DOHH2 (cell line): ENCODE measurements around the gene TEX2.

ENCODE experiments used
- H3F3A ChIP-seq: fragments of 200-600 bp; sonication (generic), shearing (Covaris generic); 2 replicates; pipeline ENCODE4 v1.6.0; 2016; ENCODE audit warnings: antibody characterized with exemption, mild to moderate bottlenecking; ENCODE audit not compliant: control insufficient read depth, insufficient read depth
- H3K27ac ChIP-seq: fragments of 200-600 bp; sonication (generic); 2 replicates; pipeline ENCODE4 v1.5.1; 2014; ENCODE audit warnings: low read depth, mild to moderate bottlenecking, low read length, moderate library complexity
- H3K27me3 ChIP-seq: fragments of 200-600 bp; sonication (generic); 2 replicates; pipeline ENCODE4 v1.6.1; 2014; ENCODE audit warnings: mild to moderate bottlenecking, low read length, mixed read lengths; ENCODE audit not compliant: control insufficient read depth
- H3K36me3 ChIP-seq: fragments of 200-600 bp; sonication (generic); 2 replicates; pipeline ENCODE4 v1.6.1; 2014; ENCODE audit warnings: mild to moderate bottlenecking, low read length, moderate library complexity, mixed read lengths; ENCODE audit not compliant: control insufficient read depth
- H3K4me1 ChIP-seq: fragments of 200-600 bp; sonication (generic); 2 replicates; pipeline ENCODE4 v1.6.1; 2014; ENCODE audit warnings: mild to moderate bottlenecking, low read length, mixed read lengths; ENCODE audit not compliant: control insufficient read depth
- H3K4me2 ChIP-seq: fragments of 200-600 bp; sonication (generic); 2 replicates; pipeline ENCODE4 v1.6.0; 2014; ENCODE audit warnings: mild to moderate bottlenecking, low read length, moderate library complexity
- H3K4me3 ChIP-seq: fragments of 200-600 bp; sonication (generic); 2 replicates; pipeline ENCODE4 v1.5.1; 2014; ENCODE audit warnings: mild to moderate bottlenecking, low read length, mixed read lengths
- H3K79me2 ChIP-seq: fragments of 200-600 bp; sonication (generic); 2 replicates; pipeline ENCODE4 v1.6.1; 2014; ENCODE audit warnings: mild to moderate bottlenecking, low read length, mixed read lengths; ENCODE audit not compliant: control insufficient read depth
- H3K9me2 ChIP-seq: fragments of 200-600 bp; sonication (generic); replicated peaks from 2 replicates; pipeline ENCODE4 v1.6.1; 2014; ENCODE audit warnings: mild to moderate bottlenecking, low read length, mixed read lengths; ENCODE audit not compliant: control insufficient read depth
- H3K9me3 ChIP-seq: fragments of 200-600 bp; sonication (generic); 2 replicates; pipeline ENCODE4 v1.6.1; 2014; ENCODE audit warnings: antibody characterized with exemption, low read length, mixed read lengths; ENCODE audit not compliant: control insufficient read depth, insufficient read depth
- H4K20me1 ChIP-seq: fragments of 200-600 bp; sonication (generic); 2 replicates; pipeline ENCODE4 v1.6.0; 2014; ENCODE audit warnings: low read depth, mild to moderate bottlenecking, antibody characterized with exemption, low read length, moderate library complexity; ENCODE audit not compliant: control insufficient read depth, insufficient read depth
- CTCF ChIP-seq: fragments of 200-600 bp; sonication (generic); IDR thresholded peaks from one replicate; pipeline ENCODE4 v1.5.1; 2014; ENCODE audit warnings: antibody characterized with exemption, mild to moderate bottlenecking, low read depth, low read length; ENCODE audit not compliant: poor library complexity, severe bottlenecking
- EZH2phosphoT487 ChIP-seq: fragments of 200-600 bp; sonication (generic); IDR thresholded peaks from 2 replicates; pipeline ENCODE4 v1.6.1; 2017; ENCODE audit warnings: borderline replicate concordance, mild to moderate bottlenecking, antibody characterized with exemption, low read length, moderate library complexity, mixed read lengths

The TEX2 gene

GRCh38 chr17:64165347-64165746, 97.7 kb downstream of the TEX2 start:
- H3K36me3 ChIP-seq, result no peaks in the 10 kb centered on the region

GRCh38 chr17:64164596-64165285, 98.3 kb downstream of the TEX2 start:
- no peaks in the 10 kb centered on the region for H3K36me3 ChIP-seq
- TF ChIP-seq CTCF (no peak), EZH2phosphoT487 (no peak)
- no peak overlapping the region for H3K4me3 ChIP-seq

More at GRCh38 chr17:64165347-64165746, 97.7 kb downstream of the TEX2 start:
- no peak overlapping the region for H3K4me2 ChIP-seq
- no peak overlapping the region for H3K4me3 ChIP-seq
- no peaks in the 10 kb centered on the region for H3K79me2 ChIP-seq
- H3K27ac ChIP-seq, result no peak overlapping the region
- no peaks in the 10 kb centered on the region for H4K20me1 ChIP-seq
- H3K4me1 ChIP-seq, result no peaks in the 10 kb centered on the region
- no peaks in the 10 kb centered on the region for H3K9me3 ChIP-seq
- no peaks in the 10 kb centered on the region for H3K9me2 ChIP-seq
- H3K27me3 ChIP-seq, result no peaks in the 10 kb centered on the region
- no peaks in the 10 kb centered on the region for H3F3A ChIP-seq
- no peak for TF ChIP-seq EZH2phosphoT487
- no peak for TF ChIP-seq CTCF

GRCh38 chr17:64163468-64163867, 99.6 kb downstream of the TEX2 start:
- H3K79me2 ChIP-seq, result no peaks in the 10 kb centered on the region
- H3K4me1 ChIP-seq, result no peaks in the 10 kb centered on the region
- no peaks in the 10 kb centered on the region for H3K9me2 ChIP-seq
- no peaks in the 10 kb centered on the region for H3K9me3 ChIP-seq
- H3K27me3 ChIP-seq, result no peaks in the 10 kb centered on the region
- H3K27ac ChIP-seq, result no peak overlapping the region
- H3F3A ChIP-seq, result no peaks in the 10 kb centered on the region
- no peak overlapping the region for H3K4me2 ChIP-seq
- TF ChIP-seq CTCF (no peak), EZH2phosphoT487 (no peak)
- no peaks in the 10 kb centered on the region for H3K36me3 ChIP-seq
- no peaks in the 10 kb centered on the region; the same call in 1 of the 2 replicates for H4K20me1 ChIP-seq
- H3K4me3 ChIP-seq, result no peak overlapping the region

More at GRCh38 chr17:64164596-64165285, 98.3 kb downstream of the TEX2 start:
- Histone ChIP-seq H3F3A (no peaks in the 10 kb centered on the region), H3K4me2 (no peak overlapping the region), H3K4me1 (no peaks in the 10 kb centered on the region), H3K27ac (no peak overlapping the region), H3K79me2 (no peaks in the 10 kb centered on the region), H3K9me2 (no peaks in the 10 kb centered on the region), H3K27me3 (no peaks in the 10 kb centered on the region), H4K20me1 (no peaks in the 10 kb centered on the region), H3K9me3 (no peaks in the 10 kb centered on the region)
